GM19372 (cell line): ENCODE measurements around the gene TPCN2.

Experiments used
- ATAC-seq: cut with Tn5 transposase; IDR thresholded peaks from one replicate; pipeline ENCODE4 v1.9.1; 2021; ENCODE audit warnings: mild to moderate bottlenecking, low read depth, moderate library complexity; ENCODE audit not compliant: unreplicated experiment

Gene TPCN2

DNA sequence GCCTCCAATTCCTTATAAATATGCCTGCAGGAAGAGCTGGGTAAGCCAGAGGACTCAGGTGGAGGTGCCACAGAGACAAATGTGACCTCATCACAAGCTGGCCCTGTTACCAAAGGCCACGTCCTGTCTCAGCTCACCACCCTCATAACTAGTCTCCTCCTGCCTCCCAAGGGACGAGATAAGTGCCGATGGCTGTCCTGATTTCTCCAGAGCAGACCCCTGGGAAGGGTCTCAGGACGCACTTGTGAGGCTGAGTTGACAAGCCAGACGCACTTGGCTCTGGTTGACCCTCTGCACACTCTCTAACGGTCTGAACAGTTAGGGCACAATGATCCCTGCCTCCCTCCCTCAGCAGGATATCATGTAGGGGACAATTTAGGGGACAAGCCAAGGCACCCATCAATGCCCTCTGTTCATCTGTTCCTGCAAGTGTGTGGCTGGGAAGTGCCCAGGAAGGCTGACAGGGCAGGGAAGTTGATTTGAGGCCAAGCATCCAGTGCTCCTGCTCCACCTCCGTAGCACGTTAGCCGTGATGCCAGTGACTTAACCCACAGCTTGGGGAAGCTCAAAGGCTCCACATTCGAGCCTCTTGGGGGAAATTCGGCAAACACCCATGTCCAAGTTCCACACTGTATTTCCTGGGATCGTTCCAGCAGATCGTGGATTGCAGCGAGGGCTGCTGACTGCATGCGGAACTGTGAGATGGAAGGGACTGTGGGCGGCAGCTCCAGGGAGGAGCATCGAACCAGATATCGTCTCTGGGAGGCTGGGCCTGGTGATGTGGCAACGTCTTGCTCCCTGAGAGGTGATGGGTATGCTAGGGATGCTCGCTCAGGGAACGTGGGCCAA, 109.8 kb downstream of the TPCN2 start:
- ATAC-seq, result no peak

DNA sequence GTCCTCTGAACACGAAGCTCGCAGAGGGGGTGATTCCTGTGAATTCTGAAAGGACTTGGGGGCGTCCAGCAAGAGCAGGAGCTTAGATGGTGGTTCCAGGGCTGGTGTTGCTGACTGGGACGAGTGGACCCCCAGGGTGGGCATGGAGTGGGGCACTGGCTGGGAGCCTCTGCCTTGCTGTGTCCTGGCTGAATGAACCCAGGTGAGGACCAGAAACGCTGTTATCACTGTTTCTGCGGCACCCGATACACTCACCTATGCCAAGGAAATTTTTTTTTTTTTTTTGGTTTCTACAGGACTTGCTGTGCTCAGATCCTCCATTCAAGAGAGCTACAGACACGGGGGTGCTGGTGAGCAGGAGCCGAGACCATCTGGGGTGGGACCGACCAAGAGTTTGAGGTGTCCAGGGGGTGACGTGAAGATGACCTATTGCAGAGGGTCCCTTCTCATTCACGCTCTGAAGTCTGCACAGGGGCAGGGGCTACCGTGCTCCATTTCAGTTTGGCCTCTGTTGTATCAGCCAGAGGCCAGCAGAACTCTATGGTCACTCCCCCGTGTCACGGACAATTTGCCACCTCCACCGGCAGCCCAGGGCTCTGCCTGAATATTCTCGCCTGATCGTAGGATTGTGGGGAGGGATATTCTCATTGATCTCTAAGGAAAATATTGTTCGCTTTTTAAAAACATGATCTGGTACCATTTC, 110.6 kb downstream of the TPCN2 start:
- no peak for ATAC-seq

DNA sequence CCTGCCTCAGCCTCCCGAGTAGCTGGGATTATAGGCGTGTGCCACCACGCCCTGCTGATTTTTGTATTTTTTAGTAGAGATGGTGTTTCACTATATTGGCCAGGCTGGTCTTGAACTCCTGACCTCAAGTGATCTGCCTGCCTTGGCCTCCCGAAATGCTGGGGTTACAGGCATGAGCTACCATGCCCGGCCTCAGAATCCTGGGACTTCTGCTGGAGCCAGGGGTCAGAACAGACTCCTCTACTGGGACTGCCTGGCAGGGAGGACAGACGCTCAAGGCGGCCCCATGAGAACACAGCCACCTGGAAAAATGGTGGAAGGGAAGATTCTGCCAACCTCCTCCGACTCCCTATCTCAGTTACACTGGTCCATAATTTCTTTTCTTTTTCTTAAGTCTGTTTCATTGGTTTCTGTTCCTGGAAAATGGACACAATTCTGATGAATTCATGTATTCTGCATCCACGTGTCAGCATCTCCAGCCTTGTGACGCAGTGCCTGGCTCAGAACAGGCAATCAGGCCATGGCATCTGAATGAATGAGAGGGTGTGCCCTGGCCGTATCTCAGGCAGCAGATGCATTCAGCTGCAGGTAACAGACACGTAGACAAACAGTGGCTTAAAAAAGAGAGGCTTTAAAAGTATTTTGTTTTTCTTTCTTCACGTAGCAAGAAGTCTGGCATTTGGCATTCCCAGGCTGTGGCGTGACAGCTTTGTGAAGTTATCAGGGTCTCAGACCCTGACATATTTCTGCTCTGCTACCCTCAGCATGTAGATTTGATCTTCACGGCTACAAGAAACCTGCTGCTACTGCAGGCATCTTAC, 111.8 kb downstream of the TPCN2 start:
- ATAC-seq, result no peak

- ATAC-seq, result no peak
Measured at GRCh38 chr11:69161117-69161407, 112.3 kb downstream of the TPCN2 start.

- ATAC-seq, result no peak
Measured at GRCh38 chr11:69162505-69162904, 113.8 kb downstream of the TPCN2 start.

DNA sequence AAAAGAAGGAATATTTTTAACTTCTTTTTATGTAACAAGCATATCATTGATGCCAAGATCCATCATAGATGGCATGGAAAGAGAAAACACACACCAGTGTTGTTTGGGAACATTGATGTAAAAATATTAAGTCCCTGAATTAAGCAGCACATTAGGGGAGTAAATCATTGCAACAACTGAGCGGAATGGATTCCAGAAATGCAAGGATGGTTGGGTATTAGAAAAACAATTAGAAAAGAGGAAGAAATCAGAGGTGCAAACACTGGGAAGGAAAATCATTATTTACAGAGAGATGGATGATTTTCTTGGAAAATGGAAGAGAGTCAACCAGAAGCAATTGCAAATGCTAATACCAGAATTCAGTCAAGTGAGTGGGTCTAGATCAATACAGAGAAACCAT, 115.1 kb downstream of the TPCN2 start:
- ATAC-seq, result no peak

DNA sequence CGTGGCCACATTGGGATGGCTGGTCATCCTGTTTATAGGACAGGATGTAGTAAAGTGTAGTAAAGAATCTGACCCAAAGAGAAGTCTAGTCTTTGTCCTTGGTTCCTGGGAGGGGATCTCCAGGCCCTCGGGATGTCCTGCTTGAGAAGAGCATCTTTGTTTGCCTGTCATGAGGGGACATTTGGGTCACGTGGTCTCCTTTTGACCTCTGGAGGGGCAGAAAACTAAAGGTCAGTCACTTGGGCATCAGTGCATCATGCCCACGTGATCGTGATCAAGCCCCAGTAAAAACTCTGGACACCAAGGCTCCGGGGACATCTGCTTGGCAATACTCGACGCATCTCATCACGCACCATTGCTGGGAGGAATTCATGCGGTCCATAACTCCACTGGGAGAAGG, 116.1 kb downstream of the TPCN2 start:
- no peak for ATAC-seq

DNA sequence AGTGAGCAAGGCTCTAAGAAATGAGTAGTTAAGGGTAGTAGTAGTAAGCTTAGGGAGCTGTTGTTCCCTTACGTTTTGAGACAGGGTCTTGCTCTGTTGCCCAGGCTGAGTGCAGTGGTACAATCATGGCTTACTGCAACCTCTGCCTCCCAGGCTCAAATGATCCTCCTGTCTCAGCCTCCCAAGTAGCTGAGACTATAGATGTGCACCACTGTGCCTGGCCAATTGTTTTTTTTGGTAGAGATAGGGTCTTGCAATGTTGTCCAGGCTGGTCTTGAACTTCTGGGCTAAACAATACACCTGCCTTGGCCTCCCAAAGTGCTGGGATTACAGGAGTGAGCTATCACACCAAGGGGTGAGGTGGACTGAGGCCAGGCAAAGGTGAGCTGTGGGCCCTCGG, 117.0 kb downstream of the TPCN2 start:
- ATAC-seq, result no peak

GRCh38 chr11:69166218-69167115, 117.7 kb downstream of the TPCN2 start:
- ATAC-seq, result peak; percentile 91

DNA sequence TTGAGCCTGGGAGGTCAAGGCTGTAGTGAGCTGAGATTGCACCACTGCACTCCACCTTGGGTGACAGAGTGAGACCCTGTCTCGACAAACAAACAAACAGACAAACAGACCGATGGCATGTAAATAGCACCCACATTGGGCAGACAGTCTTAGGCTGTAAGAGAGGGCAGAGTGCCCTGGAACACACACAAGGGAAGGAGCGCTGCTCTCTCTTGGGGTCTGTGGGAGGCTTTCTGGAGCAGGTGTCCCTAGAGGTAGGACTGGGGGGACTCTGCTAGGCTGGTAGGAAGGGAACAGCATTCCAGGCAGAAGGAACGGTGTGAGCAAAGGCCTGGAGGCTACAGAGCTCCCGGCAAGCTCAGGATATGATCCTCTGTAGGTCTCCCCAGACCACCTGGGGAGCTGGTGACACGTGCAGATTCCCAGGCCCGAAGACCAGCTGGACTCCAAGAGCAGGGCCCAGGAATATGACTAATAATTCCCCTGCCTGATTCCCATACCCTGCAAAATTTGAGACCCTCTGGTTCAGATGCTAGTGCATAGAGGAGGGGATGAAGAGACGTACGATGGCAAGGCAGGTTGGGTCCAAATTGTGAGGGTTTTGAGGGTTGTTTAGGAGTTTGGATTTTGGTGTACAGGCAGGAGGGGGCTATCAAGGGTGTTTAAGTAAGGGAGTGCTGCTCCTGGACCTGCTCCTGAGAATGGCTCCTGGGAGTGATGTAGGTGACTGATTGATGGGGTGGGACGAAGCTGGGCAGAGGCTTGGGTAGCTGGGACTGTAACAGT, 118.6 kb downstream of the TPCN2 start:
- no peak for ATAC-seq

- ATAC-seq, result no peak
Measured at GRCh38 chr11:69167916-69168691, 119.4 kb downstream of the TPCN2 start.

- ATAC-seq, result no peak
Measured at GRCh38 chr11:69169479-69169878, 120.7 kb downstream of the TPCN2 start.

GRCh38 chr11:69170704-69171103, 122.0 kb downstream of the TPCN2 start:
- ATAC-seq, result no peak

DNA sequence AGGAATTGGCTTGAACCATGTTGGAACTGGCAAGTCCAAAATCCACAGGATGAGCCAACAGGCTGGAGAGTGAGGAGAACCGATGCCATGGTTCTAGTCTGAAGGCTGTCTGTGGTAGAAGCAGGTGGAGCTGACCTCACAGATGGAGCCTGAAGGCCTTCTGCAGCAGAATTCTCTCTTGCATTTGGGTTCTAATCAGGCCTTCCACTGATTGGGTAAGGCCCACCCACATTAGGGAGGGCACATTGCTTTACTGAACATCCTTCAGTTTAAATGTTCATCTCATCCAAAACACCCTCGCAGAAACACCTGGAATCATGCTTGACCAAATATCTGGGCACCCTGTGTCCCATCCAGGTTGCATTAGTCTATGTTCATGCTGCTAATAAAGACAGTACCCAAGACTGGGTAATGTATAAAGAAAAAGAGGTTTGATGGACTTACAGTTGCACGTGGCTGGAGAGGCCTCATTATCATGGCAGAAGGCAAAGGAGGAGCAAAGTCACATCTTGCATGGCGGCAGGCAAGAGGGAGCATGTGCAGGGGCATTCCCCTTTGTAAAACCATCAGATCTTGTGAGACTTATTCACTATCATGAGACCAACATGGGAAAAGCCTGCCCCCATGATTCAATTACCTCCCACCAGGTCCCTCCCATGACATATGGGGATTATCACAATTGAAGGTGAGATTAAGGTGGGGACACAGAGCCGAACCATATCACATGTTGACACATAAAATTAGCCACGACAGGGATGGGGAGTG, 122.9 kb downstream of the TPCN2 start:
- ATAC-seq, result no peak

DNA sequence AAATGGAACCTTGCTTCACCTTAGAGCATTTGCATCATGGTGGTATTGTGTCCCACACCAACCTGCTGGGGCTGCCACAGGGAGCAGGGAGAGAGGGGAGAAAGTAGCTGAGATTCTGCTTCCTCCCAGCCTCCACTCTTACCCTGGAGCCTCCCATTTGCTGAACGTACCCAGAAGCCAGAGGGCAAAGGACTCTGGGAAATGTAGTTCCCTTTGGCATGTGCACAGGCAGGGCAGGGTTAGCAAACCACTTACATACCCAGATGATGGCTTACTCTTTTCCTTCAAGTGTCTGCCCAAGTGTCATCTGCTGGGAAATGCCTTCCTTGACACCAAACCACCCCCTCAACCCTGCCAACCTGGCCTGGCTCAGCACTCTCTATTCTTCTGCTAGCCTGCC, 123.9 kb downstream of the TPCN2 start:
- no peak for ATAC-seq

DNA sequence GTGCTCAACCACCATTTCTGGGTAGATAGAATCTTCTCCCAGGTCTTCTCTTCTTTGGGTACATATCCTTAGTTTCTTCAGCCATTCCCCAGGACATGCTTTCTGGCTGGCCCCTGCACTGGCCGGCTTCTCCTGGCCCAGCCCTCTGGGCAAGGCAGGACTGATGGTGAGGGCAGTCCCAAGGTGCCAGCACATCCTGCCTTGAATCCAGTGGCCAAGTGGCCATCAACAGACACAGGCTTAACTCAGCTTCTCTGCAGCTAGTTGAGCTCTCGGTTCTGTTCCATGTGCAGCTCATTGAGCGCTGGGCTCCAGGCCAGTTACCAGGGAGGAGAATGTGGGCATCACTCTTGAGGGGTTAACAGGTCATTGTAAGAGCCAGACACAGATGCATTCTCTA, 124.6 kb downstream of the TPCN2 start:
- no peak for ATAC-seq

DNA sequence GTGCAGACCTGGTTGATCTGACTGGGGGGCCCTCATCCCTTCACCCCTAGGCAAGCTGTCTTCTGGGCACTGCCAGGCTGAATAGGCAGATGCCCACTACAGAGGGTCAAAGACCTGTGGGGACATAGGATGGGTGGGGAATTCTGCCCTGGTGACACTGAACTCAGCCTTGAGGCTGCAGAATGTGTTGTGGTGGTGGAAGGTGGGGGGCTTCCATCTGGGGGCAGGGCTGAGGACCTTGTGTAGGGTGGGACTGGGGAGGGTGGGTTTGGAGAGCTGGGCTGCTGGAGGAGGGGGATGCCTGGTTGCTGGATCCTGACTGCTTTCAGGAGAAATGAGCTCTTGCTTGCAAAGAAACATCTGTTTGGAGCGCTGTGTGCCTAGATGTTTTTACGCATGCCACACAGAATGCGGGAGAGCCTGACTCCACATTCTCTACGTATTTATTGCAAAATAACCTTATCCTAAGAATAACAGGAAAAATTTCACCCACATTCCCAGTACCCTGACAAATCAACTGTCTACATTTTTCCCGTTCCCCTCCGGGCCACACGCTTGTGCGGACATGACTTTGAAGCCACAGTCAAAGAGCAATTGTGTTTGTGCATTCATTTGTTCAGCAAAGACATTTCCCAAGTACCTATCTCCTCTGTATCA, 125.3 kb downstream of the TPCN2 start:
- no peak for ATAC-seq

GRCh38 chr11:69174841-69175240, 126.1 kb downstream of the TPCN2 start:
- no peak for ATAC-seq
